ENCODE results near the gene CYTH2.

- no peak for TF ChIP-seq GATA2 (IDR thresholded peaks at IDR 0.05; ENCODE audit: low read depth, low read length)
- no peak for TF ChIP-seq GATA3 (IDR thresholded peaks at IDR 0.05; ENCODE audit: low read depth, low read length)
Measured at GRCh38 chr19:48478339-48479256, 9.4 kb downstream of the CYTH2 start.
